MG63 (cell line): ENCODE results near the gene RNF212B. TPM values are rescaled to one million over a fixed set of nuclear protein-coding genes. Genes with fewer than 3 reads are reported as not detected.
A peak's percentile ranks its signal among the peaks of the same experiment; 100 is the strongest.
"Not testable (repeated sequence)": the region's sequence is repeated elsewhere in the genome, so short reads cannot be mapped to it uniquely, and the experiment has no call there.

Experiments
- DNase-seq: peaks from one replicate; pipeline ENCODE4 v3.0.0-alpha.2; 2020
- H3K27me3 ChIP-seq: fragments of 250-450 bp; sonication (Bioruptor Pico); 2 replicates; pipeline ENCODE4 v1.5.1; 2020; ENCODE audit warnings: mild to moderate bottlenecking, moderate library complexity
- H3K36me3 ChIP-seq: fragments of 250-450 bp; sonication (Bioruptor Pico); 2 replicates; pipeline ENCODE4 v1.5.1; 2020; ENCODE audit warnings: mild to moderate bottlenecking, moderate library complexity
- H3K4me3 ChIP-seq: fragments of 250-450 bp; sonication (Bioruptor Pico); 2 replicates; pipeline ENCODE4 v1.5.1; 2020; ENCODE audit warnings: mild to moderate bottlenecking, moderate library complexity
- H3K9me3 ChIP-seq: fragments of 250-450 bp; sonication (Bioruptor Pico); 2 replicates; pipeline ENCODE4 v1.5.1; 2020; ENCODE audit warnings: mild to moderate bottlenecking, moderate library complexity
- total RNA-seq: library from RNA; depleted of rRNA; stranded (reverse); fragments of >200 nt; shearing (Covaris generic); gene quantifications from 2 replicates; pipeline ENCODE4 v1.2.3, GENCODE V29; 2014; ENCODE audit warnings: low replicate concordance

The RNF212B gene
- total RNA-seq, 1 experiment from 2014 or later: not detected

- DNase-seq, H3K27me3 ChIP-seq, H3K4me3 ChIP-seq, H3K36me3 ChIP-seq, H3K9me3 ChIP-seq: not testable (repeated sequence)
Measured at GRCh38 chr14:23277928-23278327, 40.2 kb downstream of the RNF212B start.

- Histone ChIP-seq H3K4me3 (no peak overlapping the region), H3K9me3 (no peaks in the 10 kb centered on the region), H3K36me3 (no peaks in the 10 kb centered on the region), H3K27me3 (no peaks in the 10 kb centered on the region)
- DNase-seq: no peak
Measured at GRCh38 chr14:23281247-23281646, 43.5 kb downstream of the RNF212B start.

GRCh38 chr14:23284654-23285529 is 47.2 kb downstream of the RNF212B start:
- DNase-seq: no peak
- H3K36me3 ChIP-seq: no peaks in the 10 kb centered on the region
- peak overlapping the region; percentile 70 for H3K4me3 ChIP-seq
- H3K9me3 ChIP-seq: no peaks in the 10 kb centered on the region
- no peaks in the 10 kb centered on the region for H3K27me3 ChIP-seq

GRCh38 chr14:23285530-23286019 is 47.8 kb downstream of the RNF212B start:
- Histone ChIP-seq H3K36me3 (no peaks in the 10 kb centered on the region), H3K27me3 (no peaks in the 10 kb centered on the region), H3K4me3 (peak overlapping the region; percentile 70), H3K9me3 (no peaks in the 10 kb centered on the region)
- no peak for DNase-seq

GRCh38 chr14:23286020-23286901 is 48.5 kb downstream of the RNF212B start, which contains the start of gene HOMEZ:
HOMEZ (minus strand) TSS chr14:23286132; CDS start chr14:23285952, 180 bp downstream.
- Histone ChIP-seq H3K27me3 (no peaks in the 10 kb centered on the region), H3K36me3 (no peaks in the 10 kb centered on the region), H3K4me3 (peak within 1 kb of the TSS; percentile 70), H3K9me3 (no peaks in the 10 kb centered on the region)
- DNase-seq: peak; percentile 97

- Histone ChIP-seq H3K9me3 (no peaks in the 10 kb centered on the region), H3K36me3 (no peaks in the 10 kb centered on the region), H3K4me3 (peak overlapping the region; percentile 70), H3K27me3 (no peaks in the 10 kb centered on the region)
- DNase-seq: no peak
Measured at GRCh38 chr14:23286902-23287479, 49.3 kb downstream of the RNF212B start.

GRCh38 chr14:23294734-23295561 is 57.2 kb downstream of the RNF212B start:
- DNase-seq: peak; percentile 7
- Histone ChIP-seq H3K36me3 (no peaks in the 10 kb centered on the region; the same call in 1 of the 2 replicates), H3K9me3 (no peaks in the 10 kb centered on the region), H3K4me3 (no peak overlapping the region), H3K27me3 (no peaks in the 10 kb centered on the region)

GRCh38 chr14:23296012-23296777 is 58.5 kb downstream of the RNF212B start:
- Histone ChIP-seq H3K4me3 (no peak overlapping the region), H3K36me3 (no peaks in the 10 kb centered on the region; the same call in 1 of the 2 replicates), H3K27me3 (no peaks in the 10 kb centered on the region), H3K9me3 (no peaks in the 10 kb centered on the region)
- no peak for DNase-seq

- Histone ChIP-seq H3K9me3 (no peaks in the 10 kb centered on the region), H3K4me3 (no peak overlapping the region), H3K27me3 (no peaks in the 10 kb centered on the region), H3K36me3 (no peaks in the 10 kb centered on the region; the same call in 1 of the 2 replicates)
- DNase-seq: no peak
Measured at GRCh38 chr14:23297096-23297495, 59.4 kb downstream of the RNF212B start.

GRCh38 chr14:23297611-23298277 is 60.0 kb downstream of the RNF212B start:
- DNase-seq: no peak
- H3K27me3 ChIP-seq: no peaks in the 10 kb centered on the region
- H3K36me3 ChIP-seq: no peaks in the 10 kb centered on the region; the same call in 1 of the 2 replicates
- H3K9me3 ChIP-seq: no peaks in the 10 kb centered on the region
- no peak overlapping the region for H3K4me3 ChIP-seq

- no peak overlapping the region for H3K4me3 ChIP-seq
- no peaks in the 10 kb centered on the region for H3K9me3 ChIP-seq
- no peaks in the 10 kb centered on the region; the same call in 1 of the 2 replicates for H3K36me3 ChIP-seq
- DNase-seq: no peak
- H3K27me3 ChIP-seq: no peaks in the 10 kb centered on the region
Measured at GRCh38 chr14:23299211-23299957, 61.6 kb downstream of the RNF212B start.

- peak overlapping the region; percentile 78 for H3K4me3 ChIP-seq
- no peaks in the 10 kb centered on the region; the same call in 1 of the 2 replicates for H3K36me3 ChIP-seq
- H3K9me3 ChIP-seq: no peaks in the 10 kb centered on the region
- H3K27me3 ChIP-seq: no peaks in the 10 kb centered on the region
- DNase-seq: no peak
Measured at GRCh38 chr14:23299986-23300686, 62.4 kb downstream of the RNF212B start.

GRCh38 chr14:23300687-23301223 is 63.0 kb downstream of the RNF212B start:
- Histone ChIP-seq H3K4me3 (peak overlapping the region; percentile 78), H3K27me3 (no peaks in the 10 kb centered on the region), H3K36me3 (no peaks in the 10 kb centered on the region; the same call in 1 of the 2 replicates), H3K9me3 (no peaks in the 10 kb centered on the region)
- DNase-seq: no peak
